Left ventricle myocardium superior (tissue), 1 donor: ENCODE data around the gene C16orf90. TPM values are rescaled to one million over a fixed set of nuclear protein-coding genes. Genes with fewer than 3 reads are reported as not detected.
"Not testable (repeated sequence)": the region's sequence is repeated elsewhere in the genome, so short reads cannot be mapped to it uniquely, and the experiment has no call there.

Experiments
- ATAC-seq: fragments of 200-7000 bp; cut with Tn5 transposase; one replicate; pipeline ENCODE4 v1.9.1; 2020; ENCODE audit warnings: mild to moderate bottlenecking, moderate library complexity
- DNase-seq: peaks from one replicate; pipeline ENCODE4 v3.0.0-alpha.2; 2020
- intact Hi-C: fragments of 100-400 bp; cut with micrococcal nuclease; formaldehyde crosslinking; loops from one replicate; pipeline ENCODE4 v1.11.0; 2022
- total RNA-seq: library from RNA; stranded (reverse); fragmentation: NEBNext Ultra II Directional; extraction: Animal tissue kit (Norgen Biotek cat#: 25700); gene quantifications from one replicate; pipeline ENCODE4 v1.2.1, GENCODE V29; 2021
- donor health status: DM: no; HTN: yes; CAD: no; lungs with severe emphysema.

Gene C16orf90
- total RNA-seq, 1 donor from 2014 or later: not detected

DNA sequence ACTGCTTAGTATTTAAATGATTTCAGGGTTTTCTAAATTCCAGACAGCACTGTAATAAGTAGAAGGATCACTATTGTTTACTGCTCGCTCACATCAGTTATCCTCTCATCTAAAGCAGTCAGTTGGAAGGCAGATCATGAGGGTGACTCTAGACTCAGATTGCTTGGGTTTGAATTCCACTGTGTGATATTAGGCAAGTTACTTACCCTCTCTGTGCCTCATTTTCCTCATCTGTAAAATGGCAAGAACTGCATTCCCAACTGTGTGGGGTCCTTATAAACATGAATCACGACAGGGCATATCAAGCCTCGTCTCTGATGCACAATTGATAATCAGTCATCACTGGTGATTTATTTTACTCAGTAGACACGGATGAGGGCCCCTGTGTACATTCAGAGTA lies 20.6 kb upstream of the C16orf90 start:
- no peak for DNase-seq
- ATAC-seq: no peak
- intact Hi-C loops: no loop called here

DNA sequence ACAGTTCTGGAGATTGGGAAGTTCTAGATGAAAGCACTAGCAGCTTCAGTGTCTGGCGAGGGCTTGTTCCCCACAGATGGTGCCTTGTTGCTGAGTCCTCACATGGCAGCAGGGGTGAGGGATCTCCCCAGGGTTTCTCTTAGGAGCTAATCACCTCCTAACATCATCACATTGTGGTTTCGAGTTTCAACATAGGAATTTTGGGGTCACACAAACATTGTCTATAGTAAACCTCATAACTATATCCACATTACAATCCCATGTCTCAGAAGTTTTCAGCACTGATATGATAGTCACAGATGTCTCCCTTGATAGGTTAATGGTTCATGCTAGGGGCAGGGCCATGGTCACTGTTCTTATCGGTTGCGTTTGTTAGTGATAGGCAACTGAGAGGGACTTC lies 19.3 kb upstream of the C16orf90 start:
- intact Hi-C loops: no loop called here
- no peak for ATAC-seq
- no peak for DNase-seq

DNA sequence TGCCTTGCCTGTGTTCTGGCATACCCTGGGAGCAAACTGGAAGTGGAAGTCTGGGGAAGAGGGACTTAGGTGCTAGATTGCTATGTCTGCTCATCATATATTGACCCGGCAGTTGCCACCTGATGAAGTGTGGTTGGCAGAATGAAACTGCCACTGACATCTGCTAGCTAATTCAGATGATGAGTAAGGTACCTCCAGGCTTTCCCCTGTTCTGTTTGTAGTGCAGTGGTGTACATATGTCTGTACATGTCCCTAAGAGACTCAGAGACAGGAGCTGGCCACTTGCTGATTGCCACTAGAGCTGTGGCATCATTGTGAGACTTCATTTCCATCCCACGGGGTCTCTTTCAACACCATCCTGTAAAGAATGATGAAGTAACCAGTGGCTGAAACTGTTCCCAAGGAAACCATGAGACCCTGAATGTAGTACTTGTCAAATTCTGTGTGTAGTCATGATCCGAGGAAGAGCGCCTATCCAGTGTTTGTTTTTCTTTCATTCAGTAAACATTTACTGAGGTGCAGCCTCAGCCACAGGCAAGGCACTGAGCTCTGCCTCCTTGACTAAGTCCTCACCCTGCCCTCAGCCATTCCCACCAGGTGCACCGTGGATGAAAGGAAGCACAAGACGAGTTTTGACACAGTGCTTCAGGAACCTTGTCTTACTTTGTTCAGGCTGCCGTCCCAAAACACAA lies 18.7 kb upstream of the C16orf90 start:
- no peak for ATAC-seq
- intact Hi-C loops: no loop called here
- no peak for DNase-seq

DNA sequence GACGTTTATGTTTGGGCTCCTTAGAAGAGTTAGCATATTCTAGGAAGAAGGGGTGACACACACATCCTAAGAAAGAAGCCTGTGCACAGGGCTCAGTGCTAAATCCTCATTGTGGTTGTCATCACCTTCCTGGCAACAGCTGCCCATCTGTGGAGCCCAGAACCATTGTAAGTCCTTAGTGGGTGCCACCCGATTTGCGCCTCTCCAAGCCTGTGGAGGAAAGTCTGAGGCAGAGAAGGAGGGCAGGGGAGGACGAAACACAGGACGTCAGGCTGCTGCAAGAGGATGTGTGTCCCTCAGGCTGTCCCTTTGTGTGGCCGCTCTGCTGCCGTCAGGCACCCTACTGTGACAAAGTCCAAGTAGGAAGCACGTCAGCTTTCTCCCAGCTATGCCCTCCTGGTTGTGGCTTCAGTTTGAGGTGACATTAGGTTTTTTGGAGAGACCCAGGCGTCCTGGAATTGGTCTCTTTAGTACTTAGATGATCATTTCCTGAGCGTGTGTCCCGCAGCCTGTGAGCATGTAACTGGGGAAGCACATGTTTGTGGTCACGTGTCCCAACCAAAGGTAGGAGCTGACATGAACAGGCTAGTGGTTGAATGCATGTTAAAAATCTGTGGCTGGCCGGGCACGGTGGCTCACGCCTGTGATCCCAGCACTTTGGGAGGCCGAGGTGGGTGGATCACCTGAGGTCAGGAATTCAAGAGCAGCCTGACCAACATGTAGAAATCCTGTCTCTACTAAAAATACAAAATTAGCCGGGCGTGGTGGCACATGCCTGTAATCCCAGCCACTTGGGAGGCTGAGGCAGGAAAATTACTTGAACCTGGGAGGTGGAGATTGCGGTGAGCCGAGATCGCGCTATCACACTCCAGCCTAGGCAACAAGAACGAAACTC lies 16.2 kb upstream of the C16orf90 start:
- intact Hi-C loops: no loop called here
- no peak for DNase-seq
- no peak for ATAC-seq

DNA sequence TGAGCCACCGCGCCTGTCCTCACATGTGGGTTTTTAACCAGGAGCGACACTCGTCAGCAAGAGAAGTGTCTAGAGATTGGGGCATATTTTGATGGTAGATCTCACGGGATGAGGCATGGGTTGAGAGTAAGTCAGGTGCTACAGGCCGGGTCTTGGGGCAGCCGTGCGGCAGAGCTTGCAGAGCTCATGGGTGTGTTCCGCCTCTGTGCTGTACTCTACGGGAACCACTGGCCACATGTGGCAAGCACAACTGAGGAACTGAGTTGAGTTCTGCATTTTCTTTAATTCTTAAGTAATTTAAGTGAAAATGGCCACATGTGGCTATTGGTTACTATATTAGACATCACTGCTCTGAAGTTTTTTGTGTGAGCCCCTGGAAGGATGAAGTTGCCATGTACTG lies 15.1 kb upstream of the C16orf90 start:
- intact Hi-C loops: no loop called here
- DNase-seq: no peak
- ATAC-seq: no peak

DNA sequence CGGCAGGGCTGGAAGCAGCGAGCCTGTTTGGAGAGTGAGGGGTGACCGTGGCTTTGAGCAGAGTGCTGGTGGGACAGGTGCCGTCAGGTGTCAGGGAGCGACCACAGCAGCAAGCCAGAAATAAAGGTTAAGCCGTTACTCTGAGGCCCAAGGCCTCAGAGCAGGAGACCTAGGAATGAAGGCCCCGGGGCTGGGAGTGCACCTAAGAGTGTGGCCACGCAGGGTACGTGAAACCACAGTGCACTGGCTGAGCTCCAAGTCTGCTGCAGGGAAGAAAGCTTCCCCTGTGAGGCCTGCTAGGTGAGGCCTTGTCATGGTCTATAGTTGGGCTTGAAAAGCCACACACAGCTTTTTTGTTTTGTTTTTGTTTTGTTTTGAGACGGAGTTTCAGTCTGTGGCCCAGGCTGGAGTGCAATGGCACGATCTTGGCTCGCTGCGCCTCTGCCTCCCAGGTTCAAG lies 14.2 kb upstream of the C16orf90 start:
- intact Hi-C loops: no loop called here
- ATAC-seq (no peak), DNase-seq (no peak)

DNA sequence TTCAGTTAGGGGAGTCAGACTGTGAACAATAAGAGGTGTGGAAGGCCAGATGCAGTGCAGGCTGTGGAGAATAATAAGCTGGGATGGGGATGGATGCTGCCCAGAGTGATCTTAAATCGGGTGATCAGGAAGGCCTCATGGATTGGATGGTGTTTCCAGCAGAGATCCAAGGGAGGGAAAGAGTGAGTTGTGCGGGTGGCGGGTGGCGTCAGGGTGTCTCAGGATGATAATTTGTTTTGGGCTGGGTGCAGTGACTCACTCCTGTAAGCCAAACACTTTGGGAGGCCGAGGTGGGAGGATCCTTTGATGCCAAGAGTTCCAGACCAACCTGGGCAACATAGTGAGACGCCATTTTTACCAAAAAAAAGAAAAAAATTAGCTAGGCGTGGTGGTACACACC lies 13.4 kb upstream of the C16orf90 start:
- no peak for DNase-seq
- intact Hi-C loops: no loop called here
- ATAC-seq: no peak

DNA sequence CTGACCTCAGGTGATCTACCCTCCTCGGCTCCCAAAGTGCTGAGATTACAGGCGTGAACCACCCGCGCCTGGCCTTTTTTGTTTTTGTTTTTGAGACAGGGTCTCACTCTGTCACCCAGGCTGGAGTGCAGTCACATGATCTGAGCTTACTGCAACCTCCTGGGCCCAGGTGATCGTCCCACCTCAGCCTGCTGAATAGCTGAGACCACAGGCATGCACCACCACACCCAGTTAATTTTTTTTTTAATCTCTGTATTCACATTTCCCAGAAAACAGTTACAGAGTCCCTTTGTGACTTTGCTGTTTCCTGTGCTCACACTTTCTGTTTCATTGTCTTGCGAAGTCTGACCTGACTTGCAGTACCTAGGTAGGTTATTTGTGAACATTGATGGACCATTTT lies 8.2 kb upstream of the C16orf90 start:
- no peak for ATAC-seq
- no peak for DNase-seq
- intact Hi-C loops: no loop called here

DNA sequence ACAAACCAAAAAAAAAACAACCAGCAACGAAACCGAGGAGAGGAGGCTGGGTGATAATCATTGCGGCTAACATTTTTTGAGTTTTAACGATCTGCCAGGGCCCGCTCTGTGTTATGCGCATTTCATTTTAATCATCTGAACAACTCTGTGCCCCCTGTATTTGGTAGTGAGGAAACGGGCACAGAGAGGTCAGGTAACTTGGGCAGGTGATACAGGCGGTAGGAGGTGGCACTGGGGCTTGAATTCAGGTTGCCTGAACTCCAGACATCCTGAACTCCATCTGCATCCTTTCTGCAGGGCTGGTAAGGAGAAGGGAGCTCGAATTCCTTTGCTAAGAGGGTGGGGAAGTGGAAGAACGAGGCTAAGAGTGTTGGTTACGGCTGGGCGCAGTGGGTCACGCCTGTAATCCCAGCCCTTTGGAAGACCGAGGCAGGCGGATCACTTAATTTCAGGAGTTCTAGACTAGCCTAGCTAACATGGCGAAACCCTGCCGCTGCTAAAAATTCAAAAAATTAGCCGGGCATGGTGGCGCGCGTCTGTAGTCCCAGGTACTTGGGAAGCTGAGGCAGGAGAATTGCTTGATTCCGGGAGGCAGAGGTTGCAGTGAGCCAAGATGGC lies 6.6 kb upstream of the C16orf90 start:
- intact Hi-C loops: no loop called here
- ATAC-seq (no peak), DNase-seq (no peak)

DNA sequence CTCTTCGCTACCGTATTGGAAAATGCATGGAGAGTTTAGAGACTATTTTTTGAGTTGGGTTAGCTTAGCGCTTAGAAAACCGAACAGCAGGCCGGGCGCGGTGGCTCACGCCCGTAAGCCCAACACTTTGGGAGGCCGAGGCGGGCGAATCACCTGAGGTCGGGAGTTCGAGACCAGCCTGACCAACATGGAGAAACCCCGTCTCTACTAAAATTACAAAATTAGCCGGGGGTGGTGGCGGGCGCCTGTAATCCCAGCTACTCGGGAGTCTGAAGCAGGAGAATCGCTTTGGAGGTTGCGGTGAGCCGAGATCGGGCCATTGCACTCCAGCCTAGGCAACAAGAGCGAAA lies 6.1 kb upstream of the C16orf90 start:
- DNase-seq, intact Hi-C loops, ATAC-seq: not testable (repeated sequence)

DNA sequence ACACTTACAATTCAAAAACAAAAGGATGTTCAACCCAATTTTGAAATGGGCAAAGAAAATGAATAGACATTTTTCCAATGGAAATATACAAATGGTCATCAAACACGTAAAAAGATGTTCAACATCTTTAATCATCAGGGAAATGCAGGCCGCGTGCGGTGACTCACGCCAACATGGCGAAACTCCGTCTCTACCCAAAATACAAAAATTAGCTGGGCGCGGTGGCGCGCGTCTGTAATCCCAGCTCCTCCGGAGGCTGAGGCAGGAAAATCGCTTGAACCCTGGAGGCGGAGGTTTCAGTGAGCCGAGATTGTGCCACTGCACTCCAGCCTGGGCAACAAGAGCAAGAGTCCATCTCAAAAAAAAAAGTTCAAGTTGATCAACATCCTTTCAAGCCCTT lies 3.7 kb upstream of the C16orf90 start:
- ATAC-seq (no peak), DNase-seq (no peak)
- intact Hi-C loops: no loop called here

DNA sequence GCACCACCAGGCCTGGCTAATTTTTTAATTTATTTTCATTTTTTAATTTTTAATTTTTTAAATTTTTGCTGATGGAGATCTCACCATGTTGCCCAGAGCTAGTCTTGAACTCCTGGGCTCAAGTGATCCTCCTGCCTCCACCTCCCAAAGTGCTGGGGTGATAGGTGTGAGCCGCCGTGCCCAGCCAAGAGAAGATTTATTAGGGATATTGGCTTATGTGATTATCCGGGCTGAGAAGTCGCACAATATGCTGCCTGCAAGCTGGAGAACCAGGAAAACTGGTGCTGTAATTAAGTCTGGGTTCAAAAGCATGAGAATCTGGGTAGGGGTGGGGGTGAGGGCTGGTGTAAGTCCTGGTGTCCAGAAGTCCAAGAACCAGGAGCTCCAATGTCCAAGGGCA lies 2.5 kb upstream of the C16orf90 start:
- ATAC-seq (no peak), DNase-seq (no peak)
- intact Hi-C loops: no loop called here

DNA sequence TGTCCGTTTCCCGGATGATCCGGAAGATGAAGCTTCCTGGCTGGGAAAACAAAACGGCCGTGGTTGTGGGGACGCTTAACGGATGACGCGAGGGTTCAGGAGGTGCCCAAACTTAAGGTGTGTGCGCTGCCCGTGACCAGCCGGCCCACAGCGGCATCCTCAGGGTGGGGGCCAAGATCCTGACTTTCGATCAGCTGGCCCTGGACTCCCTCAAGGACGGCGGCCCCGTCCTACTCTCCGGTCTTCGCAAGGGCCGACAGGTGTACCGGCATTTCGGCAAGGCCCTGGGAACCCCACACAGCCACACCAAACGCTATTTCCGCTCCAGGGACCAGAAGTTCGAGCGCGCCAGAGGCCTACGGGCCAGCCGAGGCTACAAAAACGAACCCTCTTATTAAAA lies 1.1 kb upstream of the C16orf90 start:
- DNase-seq (no peak), ATAC-seq (no peak)
- intact Hi-C loops: no loop called here

DNA sequence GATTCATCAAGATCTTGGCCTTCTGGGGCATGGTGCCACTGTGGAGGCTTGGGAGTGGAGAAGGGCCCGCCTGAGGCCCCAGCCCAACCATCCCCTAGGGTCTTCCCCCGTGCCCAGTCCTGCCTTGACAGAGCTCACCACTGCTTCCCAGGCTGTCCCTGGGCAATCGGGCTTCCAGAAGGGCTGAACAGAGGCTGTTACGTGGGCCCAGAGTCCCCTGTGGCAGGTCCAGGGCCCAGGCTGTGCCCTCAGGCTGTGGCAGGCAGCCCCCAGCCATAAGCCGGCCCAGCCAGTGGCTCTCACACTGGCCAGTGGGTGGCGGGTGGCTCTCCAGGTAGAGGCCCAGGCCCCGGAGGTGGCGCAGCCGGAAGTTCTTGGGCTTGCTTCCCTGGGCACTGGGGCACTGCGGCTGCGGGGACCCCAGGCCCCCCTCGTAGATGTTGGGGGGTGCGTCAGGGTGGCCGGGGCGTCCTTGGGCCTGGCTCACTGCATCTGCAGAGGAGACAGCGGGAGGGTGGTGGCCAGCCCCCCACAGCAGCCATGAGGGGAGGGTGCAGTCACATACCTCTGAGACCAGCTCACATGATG lies 809 bp downstream of the C16orf90 start:
- DNase-seq (peak; percentile 15), ATAC-seq (no peak)
- intact Hi-C loops: no loop called here

DNA sequence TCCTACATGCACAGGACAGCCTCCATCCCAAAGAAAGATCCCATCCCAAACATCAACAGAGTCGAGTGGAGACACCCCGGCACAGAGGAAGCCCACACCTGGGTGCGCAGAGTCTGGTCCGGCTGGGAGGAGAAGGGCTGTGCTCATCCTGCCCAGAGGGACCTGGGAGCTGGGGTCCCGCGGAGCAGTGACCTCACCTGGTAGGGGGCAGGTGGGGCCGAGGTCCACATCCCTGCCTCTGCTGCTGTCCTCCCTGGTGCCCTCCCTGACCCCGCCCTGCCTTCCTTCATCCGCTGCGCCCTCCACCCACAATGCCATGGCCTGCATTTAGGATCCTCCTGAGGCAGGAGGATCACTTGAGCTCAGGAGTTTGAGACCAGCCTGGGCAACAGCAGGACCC lies 2.9 kb downstream of the C16orf90 start:
- intact Hi-C loops: no loop called here
- ATAC-seq (no peak), DNase-seq (no peak)

DNA sequence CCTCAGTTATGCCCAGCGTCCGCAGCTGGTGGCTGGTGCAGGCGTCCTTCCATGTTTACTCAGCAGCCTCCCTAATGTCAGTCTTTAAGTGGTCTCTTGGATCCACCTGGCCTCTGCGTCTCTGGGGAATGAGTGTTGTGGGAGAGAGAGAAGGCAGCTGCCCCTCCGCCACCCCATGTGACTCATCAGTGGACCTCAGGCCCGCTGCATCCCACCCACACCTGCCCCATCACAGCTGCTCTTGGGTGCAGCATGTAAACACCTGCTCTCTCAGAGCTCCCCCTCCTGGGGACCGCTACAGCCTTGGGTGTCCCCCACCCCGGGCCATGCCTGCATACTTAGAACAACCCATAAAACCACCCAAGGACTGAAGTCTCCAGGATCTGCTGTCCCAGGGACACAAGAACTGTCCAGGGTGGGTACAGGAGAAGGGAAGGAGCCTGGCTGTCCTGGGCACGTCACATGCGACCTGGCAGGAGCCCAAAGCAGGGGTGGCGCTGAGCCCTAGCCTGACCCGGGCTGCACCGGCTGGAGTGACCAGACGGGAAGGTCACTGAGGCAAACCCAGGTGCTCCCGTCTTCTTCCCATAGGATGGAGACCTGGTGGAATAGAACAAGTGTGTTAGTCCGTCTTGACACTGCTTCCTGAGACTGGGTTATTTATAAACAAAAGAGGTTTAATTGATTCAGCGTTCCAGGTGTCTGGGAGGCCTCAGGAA lies 4.2 kb downstream of the C16orf90 start:
- DNase-seq: no peak
- peak; percentile 20 for ATAC-seq
- intact Hi-C loops: no loop called here

DNA sequence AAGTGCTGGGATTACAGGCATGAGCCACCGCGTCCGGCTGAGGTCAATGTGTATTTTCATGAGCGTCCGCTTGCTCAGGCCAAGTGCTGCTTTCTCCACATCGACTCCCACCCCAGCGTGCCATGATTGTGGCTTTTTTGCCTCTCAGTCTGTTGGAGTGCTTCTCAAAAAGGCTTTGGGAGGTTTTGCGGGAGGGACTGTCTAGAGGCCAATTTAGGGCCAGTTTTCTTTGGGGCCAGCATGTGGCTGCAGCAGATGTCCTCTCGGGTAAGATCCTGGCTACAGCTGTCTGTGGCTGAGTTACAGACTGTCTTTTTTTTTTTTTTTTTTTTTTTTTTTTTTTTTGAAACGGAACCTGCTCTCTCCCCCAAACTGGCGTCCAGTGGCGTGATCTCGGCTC lies 6.5 kb downstream of the C16orf90 start:
- intact Hi-C loops: no loop called here
- ATAC-seq: no peak
- DNase-seq: no peak

DNA sequence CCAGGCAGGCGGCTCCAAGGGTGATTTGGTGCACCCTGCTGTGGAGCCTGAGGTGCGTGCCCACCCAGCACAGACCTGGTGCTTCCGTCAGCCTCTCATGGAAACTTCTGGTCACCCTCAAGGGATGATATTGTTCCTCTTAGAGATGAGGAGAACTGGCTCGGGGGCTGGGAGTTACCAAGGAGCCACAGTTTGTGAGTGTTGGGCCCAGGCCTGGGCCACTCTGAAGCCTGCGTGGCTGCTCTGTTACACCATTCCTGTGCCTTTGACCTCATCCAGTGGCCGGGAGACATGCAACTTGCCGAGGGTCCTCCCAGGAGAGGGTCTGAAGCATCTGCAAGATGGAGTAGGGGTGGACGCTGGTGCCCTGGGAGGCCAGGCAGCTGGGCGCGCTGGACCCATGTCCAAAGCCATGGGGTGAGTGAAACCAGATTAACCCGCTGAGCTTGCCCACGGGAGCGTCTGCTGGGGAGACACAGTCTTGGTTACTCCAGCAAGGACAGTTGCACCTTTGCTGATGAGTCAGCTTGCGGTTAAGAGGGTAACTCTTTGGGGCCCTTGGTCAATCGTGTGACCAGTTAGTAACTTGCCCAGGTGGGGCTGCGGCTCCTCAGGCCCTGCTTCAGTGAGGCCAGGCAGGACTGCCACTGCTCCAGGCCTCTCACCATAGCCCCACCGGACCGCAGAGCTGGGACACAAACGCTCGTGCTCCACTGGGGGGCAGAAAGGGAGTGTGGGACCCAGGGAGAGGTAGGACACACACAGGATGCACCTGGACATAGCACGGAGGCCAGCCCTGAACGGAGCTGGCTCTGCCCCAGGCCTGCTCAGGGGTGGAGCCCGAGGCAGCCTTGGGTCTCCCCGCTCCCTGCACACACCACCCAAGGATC lies 7.5 kb downstream of the C16orf90 start:
- DNase-seq (peak; percentile 19), ATAC-seq (peak; percentile 7)
- intact Hi-C loops: no loop called here
